RWPE2 (cell line): ENCODE results near the gene EPN2.

Experiments used
- ATAC-seq: fragments of 200-7000 bp; cut with Tn5 transposase; 3 replicates; pipeline ENCODE4 v1.9.1; 2021; ENCODE audit warnings: low read depth
- DNase-seq: peaks from one replicate; pipeline ENCODE4 v3.0.0-alpha.2; 2020; ENCODE audit warnings: low spot score
- H3K27ac ChIP-seq: fragments of 450-650 bp; 2 replicates; pipeline ENCODE4 v1.5.1; 2017; ENCODE audit warnings: mild to moderate bottlenecking; ENCODE audit not compliant: poor library complexity, severe bottlenecking
- H3K27me3 ChIP-seq: fragments of 250-450 bp; sonication (Bioruptor Pico); 2 replicates; pipeline ENCODE4 v1.5.1; 2021; ENCODE audit warnings: mild to moderate bottlenecking, moderate library complexity; ENCODE audit not compliant: insufficient read depth, poor library complexity, severe bottlenecking
- H3K36me3 ChIP-seq: fragments of 250-450 bp; sonication (Bioruptor Pico); 2 replicates; pipeline ENCODE4 v1.5.1; 2020; ENCODE audit warnings: low read depth, mild to moderate bottlenecking, moderate library complexity
- H3K4me1 ChIP-seq: fragments of 250-450 bp; sonication (Bioruptor Pico); 2 replicates; pipeline ENCODE4 v1.5.1; 2021; ENCODE audit warnings: mild to moderate bottlenecking, moderate library complexity; ENCODE audit not compliant: insufficient read depth, poor library complexity, severe bottlenecking
- H3K4me3 ChIP-seq: fragments of 250-450 bp; sonication (Bioruptor Pico); 2 replicates; pipeline ENCODE4 v1.5.1; 2021; ENCODE audit warnings: mild to moderate bottlenecking, moderate library complexity; ENCODE audit not compliant: severe bottlenecking
- H3K9me3 ChIP-seq: fragments of 250-450 bp; sonication (Bioruptor Pico); 2 replicates; pipeline ENCODE4 v1.5.1; 2021; ENCODE audit warnings: mild to moderate bottlenecking, moderate library complexity; ENCODE audit not compliant: severe bottlenecking
- TF ChIP-seq, protein P1 (sequence below): fragments of 450-650 bp; IDR thresholded peaks from one replicate; pipeline ENCODE4 v1.5.1; 2017; ENCODE audit warnings: mild to moderate bottlenecking, moderate library complexity; ENCODE audit not compliant: poor library complexity, severe bottlenecking

EPN2 gene

DNA sequence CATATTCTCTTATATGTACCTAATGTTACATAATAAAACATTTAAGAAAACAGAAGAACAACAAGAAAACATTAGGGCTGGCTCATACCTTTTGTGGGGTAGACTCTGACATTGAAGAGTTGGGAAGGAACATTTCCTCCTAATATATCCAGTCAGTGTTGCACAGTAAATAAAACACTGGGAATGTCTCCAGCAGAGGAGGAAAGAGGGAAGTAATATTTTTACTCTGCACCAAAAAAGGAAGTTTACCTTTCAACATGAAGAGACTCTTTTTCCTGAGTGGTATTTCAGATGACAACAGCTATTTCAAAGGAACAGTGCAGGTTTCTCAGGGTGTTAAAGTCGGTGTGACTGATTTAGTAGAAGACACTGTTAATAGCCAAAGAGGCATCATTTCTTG lies 31.9 kb downstream of the EPN2 start:
- Histone ChIP-seq H3K4me3 (no peak overlapping the region), H3K4me1 (no peaks in the 10 kb centered on the region), H3K36me3 (peaks cover 2% of the 10 kb centered on the region; the same call in 1 of the 2 replicates), H3K27ac (no peak overlapping the region), H3K27me3 (no peaks in the 10 kb centered on the region), H3K9me3 (no peaks in the 10 kb centered on the region)
- TF ChIP-seq, protein P1, sequence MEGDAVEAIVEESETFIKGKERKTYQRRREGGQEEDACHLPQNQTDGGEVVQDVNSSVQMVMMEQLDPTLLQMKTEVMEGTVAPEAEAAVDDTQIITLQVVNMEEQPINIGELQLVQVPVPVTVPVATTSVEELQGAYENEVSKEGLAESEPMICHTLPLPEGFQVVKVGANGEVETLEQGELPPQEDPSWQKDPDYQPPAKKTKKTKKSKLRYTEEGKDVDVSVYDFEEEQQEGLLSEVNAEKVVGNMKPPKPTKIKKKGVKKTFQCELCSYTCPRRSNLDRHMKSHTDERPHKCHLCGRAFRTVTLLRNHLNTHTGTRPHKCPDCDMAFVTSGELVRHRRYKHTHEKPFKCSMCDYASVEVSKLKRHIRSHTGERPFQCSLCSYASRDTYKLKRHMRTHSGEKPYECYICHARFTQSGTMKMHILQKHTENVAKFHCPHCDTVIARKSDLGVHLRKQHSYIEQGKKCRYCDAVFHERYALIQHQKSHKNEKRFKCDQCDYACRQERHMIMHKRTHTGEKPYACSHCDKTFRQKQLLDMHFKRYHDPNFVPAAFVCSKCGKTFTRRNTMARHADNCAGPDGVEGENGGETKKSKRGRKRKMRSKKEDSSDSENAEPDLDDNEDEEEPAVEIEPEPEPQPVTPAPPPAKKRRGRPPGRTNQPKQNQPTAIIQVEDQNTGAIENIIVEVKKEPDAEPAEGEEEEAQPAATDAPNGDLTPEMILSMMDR: no peak
- no peak for DNase-seq
- no peak for ATAC-seq

DNA sequence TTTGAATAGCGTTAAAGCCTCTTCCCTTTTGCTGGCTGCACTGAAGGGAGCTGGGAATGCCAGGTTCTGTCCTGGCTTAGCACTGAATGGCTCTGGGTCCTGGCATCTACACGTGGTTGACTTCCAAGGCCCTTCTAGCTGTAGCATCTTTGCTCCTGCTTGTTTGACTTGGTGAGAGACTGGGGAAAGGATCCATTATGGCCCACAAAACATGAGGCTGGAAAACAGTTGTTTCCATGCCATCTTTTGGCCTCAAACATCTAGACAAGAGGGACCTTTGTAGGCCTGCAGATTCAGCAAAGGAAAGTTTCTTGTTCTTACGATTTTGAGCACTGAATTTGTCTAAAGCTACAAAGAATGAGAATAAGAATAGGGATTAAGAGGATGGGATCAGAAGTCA lies 32.5 kb downstream of the EPN2 start:
- Histone ChIP-seq H3K27me3 (no peaks in the 10 kb centered on the region), H3K36me3 (peaks cover 5% of the 10 kb centered on the region; the same call in 1 of the 2 replicates), H3K4me1 (no peaks in the 10 kb centered on the region), H3K4me3 (no peak overlapping the region), H3K27ac (no peak overlapping the region), H3K9me3 (no peaks in the 10 kb centered on the region)
- DNase-seq: no peak
- no peak for ATAC-seq
- TF ChIP-seq, protein P1: no peak

DNA sequence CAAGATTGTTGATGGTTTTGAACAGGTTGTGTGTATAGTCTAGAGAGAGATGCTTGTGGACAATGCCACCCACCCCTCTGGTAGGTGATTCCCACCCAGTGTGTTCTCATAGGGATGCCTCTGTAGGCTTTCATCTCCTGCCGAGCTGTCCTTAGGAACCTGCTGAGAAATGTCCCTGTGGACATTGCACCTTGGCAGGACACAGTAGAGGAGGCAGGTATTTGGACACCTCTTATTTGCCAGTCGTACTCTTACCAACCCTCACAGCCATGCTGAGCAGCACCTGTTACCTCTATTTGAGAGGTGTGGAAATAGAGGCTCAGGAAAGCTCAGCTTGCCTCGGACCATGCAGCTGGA lies 33.2 kb downstream of the EPN2 start:
- Histone ChIP-seq H3K36me3 (peaks cover 5% of the 10 kb centered on the region; the same call in 1 of the 2 replicates), H3K4me1 (no peaks in the 10 kb centered on the region), H3K27me3 (no peaks in the 10 kb centered on the region), H3K9me3 (no peaks in the 10 kb centered on the region), H3K4me3 (no peak overlapping the region), H3K27ac (no peak overlapping the region)
- DNase-seq: no peak
- ATAC-seq: no peak
- TF ChIP-seq, protein P1: no peak

DNA sequence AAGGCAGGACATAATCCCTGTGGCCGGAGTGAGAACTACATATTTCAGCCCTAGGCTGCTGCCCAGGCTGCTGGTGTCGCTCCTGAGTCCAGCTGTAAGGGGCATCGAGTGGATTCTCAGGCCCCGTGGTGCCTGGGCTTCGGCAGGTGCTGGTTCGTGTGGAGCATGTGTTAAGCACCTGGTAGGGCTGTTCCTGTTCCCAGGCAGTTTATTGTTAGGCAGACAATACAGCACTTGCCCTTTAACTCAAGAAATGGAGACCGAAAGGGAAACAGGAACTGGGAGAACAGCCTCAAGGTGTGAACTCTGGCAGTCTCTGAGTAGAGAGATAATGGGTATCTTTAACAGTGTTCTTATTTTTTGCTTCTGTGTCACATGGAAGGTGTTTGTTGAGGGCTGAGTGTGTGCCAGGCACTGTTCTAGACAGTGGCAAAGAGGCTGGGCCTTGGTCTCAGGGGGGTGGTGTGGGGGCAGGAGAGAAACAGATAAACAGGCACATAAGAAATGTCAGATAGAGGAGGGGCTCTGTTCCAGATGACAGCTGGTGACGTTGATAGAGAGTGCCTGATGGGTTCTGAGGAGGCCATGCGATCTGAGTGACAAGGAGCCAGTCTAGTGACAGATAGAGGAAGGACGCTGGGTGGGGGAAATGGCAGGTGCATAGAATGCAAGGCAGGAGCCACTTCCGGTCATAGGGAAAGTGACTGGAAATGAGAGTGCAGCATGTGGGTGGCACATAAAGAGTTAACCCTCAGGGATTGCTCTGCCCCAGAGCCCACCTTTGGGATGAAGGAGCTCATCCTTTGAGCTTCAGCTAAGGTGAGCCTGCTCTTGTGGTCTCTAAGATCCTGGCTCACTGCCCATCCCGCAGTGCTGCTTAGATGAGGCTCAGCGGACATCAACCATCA lies 33.8 kb downstream of the EPN2 start:
- TF ChIP-seq, protein P1: no peak
- no peaks in the 10 kb centered on the region for H3K4me1 ChIP-seq
- no peaks in the 10 kb centered on the region for H3K9me3 ChIP-seq
- ATAC-seq (0 out of 3 replicates have a peak, but pooled peaks have one; percentile 17), DNase-seq (no peak)
- no peak overlapping the region for H3K4me3 ChIP-seq
- no peak overlapping the region for H3K27ac ChIP-seq
- no peaks in the 10 kb centered on the region for H3K27me3 ChIP-seq
- H3K36me3 ChIP-seq: peaks cover 5% of the 10 kb centered on the region; the same call in 1 of the 2 replicates

DNA sequence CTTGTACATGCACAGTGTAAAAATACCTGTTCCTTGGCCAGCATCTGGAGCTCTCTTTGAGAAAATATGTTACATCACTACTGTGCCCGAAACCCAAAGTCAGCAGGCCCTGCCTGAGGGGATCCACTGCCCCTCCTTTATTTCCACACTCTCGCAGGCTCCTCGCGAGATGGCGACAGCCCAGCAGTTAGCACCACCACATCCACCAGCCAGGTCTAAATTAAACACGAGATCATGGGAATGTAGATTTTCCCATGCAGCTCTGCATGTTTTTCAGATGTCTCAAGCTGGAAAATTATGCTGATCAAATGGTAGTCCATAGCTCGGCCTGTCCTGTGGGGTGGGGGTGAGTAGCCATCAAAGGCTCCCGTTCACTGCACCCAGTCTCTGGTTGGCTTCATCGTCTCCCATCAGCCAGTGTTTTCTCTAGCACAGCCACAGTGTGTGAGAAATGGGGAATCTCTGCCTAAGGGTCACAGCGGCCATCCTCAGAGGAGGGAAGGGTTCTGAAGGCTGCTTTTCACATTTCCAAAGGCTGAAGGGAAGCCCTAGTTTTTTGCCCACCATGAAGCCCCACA lies 34.7 kb downstream of the EPN2 start:
- H3K4me1 ChIP-seq: no peaks in the 10 kb centered on the region
- no peaks in the 10 kb centered on the region for H3K9me3 ChIP-seq
- TF ChIP-seq, protein P1: no peak
- H3K27me3 ChIP-seq: no peaks in the 10 kb centered on the region
- no peak overlapping the region for H3K27ac ChIP-seq
- DNase-seq: no peak
- H3K4me3 ChIP-seq: no peak overlapping the region
- H3K36me3 ChIP-seq: peaks cover 5% of the 10 kb centered on the region; the same call in 1 of the 2 replicates
- no peak for ATAC-seq
